Calu3 (cell line): ENCODE measurements around the gene SCML1. TPM values are rescaled to one million over a fixed set of nuclear protein-coding genes. Genes with fewer than 3 reads are reported as not detected.

Experiments used
- BruUV-seq: library from RNA; stranded (reverse); fragments of 400-500 nt; replicated peaks from 2 replicates; lab custom pipeline; 2021; lab: Mats Ljungman, UMichigan
- CTCF ChIA-PET: fragments of 300-600 bp; sonication (Branson Sonifier 250); formaldehyde crosslinking; loops from one replicate; lab custom pipeline; 2022; ENCODE audit warnings: antibody characterized with exemption; lab: Charles Lee
- DNase-seq: peaks from one replicate; pipeline ENCODE4 v3.0.0; 2022
- H3K27ac Mint-ChIP-seq: one replicate; pipeline ENCODE4 v1.8.0; 2022; ENCODE audit warnings: mixed read lengths; ENCODE audit not compliant: unreplicated experiment
- H3K27me3 Mint-ChIP-seq: one replicate; pipeline ENCODE4 v1.8.0; 2022; ENCODE audit warnings: mixed read lengths; ENCODE audit not compliant: unreplicated experiment
- H3K36me3 Mint-ChIP-seq: one replicate; pipeline ENCODE4 v1.8.0; 2022; ENCODE audit warnings: mild to moderate bottlenecking, moderate library complexity, mixed read lengths; ENCODE audit not compliant: insufficient read depth, unreplicated experiment
- H3K4me1 Mint-ChIP-seq: one replicate; pipeline ENCODE4 v1.8.0; 2022; ENCODE audit warnings: mild to moderate bottlenecking, low read depth, mixed read lengths; ENCODE audit not compliant: unreplicated experiment
- H3K4me3 Mint-ChIP-seq: one replicate; pipeline ENCODE4 v1.8.0; 2022; ENCODE audit warnings: mild to moderate bottlenecking, low read depth, moderate library complexity, mixed read lengths; ENCODE audit not compliant: unreplicated experiment
- H3K9me3 Mint-ChIP-seq: one replicate; pipeline ENCODE4 v1.8.0; 2022; ENCODE audit warnings: low read depth, mixed read lengths; ENCODE audit not compliant: unreplicated experiment
- CTCF ChIP-seq: fragments of 200-600 bp; IDR thresholded peaks from one replicate; pipeline ENCODE4 v1.8.0; 2022; ENCODE audit warnings: antibody characterized with exemption; ENCODE audit not compliant: unreplicated experiment
- intact Hi-C: fragments of 100-400 bp; cut with micrococcal nuclease; formaldehyde crosslinking; loops from one replicate; pipeline ENCODE4 v1.10.0; 2022; ENCODE audit not compliant: unreplicated experiment
- total RNA-seq: library from RNA; stranded (reverse); gene quantifications from 2 replicates; pipeline ENCODE4 v1.2.3, GENCODE V29; 2022

SCML1 gene
- total RNA-seq, 1 experiment from 2014 or later, result 14.4 TPM

- Mint-ChIP-seq H3K9me3 (no peaks in the 10 kb centered on the region), H3K27me3 (no peaks in the 10 kb centered on the region), H3K27ac (no peak overlapping the region), H3K4me1 (peaks cover 17% of the 10 kb centered on the region), H3K36me3 (peaks cover 29% of the 10 kb centered on the region), H3K4me3 (no peak overlapping the region)
- CTCF ChIA-PET, result interaction anchor here (0.7 kb wide), 1 partner anchor 57 kb away, joined by 3 read pairs; no protein-coding TSS in a partner anchor
- intact Hi-C loops, result loop anchor here (10.0 kb wide), 1 partner anchor 134 kb away; no protein-coding TSS in a partner anchor
- DNase-seq, result no peak
- BruUV-seq, result no TSS peak
- TF ChIP-seq CTCF, result no peak
These were observed 3.8 kb downstream of the SCML1 start for GRCh38 chrX:17741123-17741511.

DNA sequence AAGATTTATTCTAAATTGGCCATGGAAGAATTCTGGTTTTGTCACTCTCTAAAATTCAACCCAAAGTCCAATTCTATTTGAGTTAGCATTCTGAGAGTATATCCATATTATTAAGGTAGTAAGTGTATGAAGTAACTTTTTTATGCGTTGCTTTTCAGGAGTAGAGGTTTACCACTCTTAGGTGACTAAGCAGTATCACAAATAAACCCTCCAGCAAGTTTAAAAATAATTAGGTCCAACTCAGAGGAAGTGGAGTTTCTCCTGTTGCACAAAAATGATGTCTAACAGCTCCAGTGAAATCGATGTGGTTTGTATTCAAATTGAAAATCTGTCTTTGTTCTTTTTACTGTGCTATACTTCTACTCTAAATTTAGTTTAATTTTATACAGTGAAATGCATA lies 6.6 kb downstream of the SCML1 start:
- CTCF ChIA-PET, result interaction anchor here (0.6 kb wide), 1 partner anchor 942 kb away, joined by 4 read pairs; no protein-coding TSS in a partner anchor
- no TSS peak for BruUV-seq
- Mint-ChIP-seq H3K9me3 (no peaks in the 10 kb centered on the region), H3K27ac (no peak overlapping the region), H3K36me3 (peaks cover 6% of the 10 kb centered on the region), H3K4me3 (no peak overlapping the region), H3K27me3 (no peaks in the 10 kb centered on the region), H3K4me1 (peaks cover 25% of the 10 kb centered on the region)
- DNase-seq, result no peak
- TF ChIP-seq CTCF, result no peak
- intact Hi-C loops, result loop anchor here (2.0 to 10.0 kb wide), 2 partner anchors 131 to 467 kb away; no protein-coding TSS in a partner anchor

GRCh38 chrX:17744896-17745523 lies 7.7 kb downstream of the SCML1 start:
- no peaks in the 10 kb centered on the region for H3K9me3 Mint-ChIP-seq
- intact Hi-C loops, result loop anchor here (2.0 to 10.0 kb wide), 2 partner anchors 130 to 466 kb away; no protein-coding TSS in a partner anchor

DNA sequence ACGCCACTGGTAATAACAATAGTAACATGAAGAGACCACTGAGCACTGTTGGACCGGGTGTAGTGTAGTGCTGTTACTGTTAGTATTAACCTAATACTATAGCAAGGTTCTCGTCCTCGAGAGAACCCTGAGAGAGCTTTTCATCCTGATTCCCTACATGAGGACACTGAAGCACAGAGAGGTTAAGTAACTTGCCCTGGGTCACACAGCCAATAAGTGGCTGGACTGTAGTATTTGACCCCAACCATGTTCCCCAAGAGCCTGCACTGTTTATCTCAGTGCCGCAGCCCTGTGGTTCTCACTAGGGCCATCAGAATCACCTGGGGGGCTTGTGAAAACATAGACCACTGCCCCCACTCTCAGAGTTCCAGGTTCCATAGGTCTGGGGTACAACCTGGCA lies 10.4 kb downstream of the SCML1 start:
- CTCF ChIA-PET, result no interaction called here
- H3K9me3 Mint-ChIP-seq, result no peaks in the 10 kb centered on the region
- peaks cover 18% of the 10 kb centered on the region for H3K4me1 Mint-ChIP-seq
- intact Hi-C loops, result loop anchor here (10.0 kb wide), 1 partner anchor 127 kb away; no protein-coding TSS in a partner anchor
- no peak overlapping the region for H3K27ac Mint-ChIP-seq
- no TSS peak for BruUV-seq
- no peak for TF ChIP-seq CTCF
- no peaks in the 10 kb centered on the region for H3K36me3 Mint-ChIP-seq
- no peaks in the 10 kb centered on the region for H3K27me3 Mint-ChIP-seq
- no peak for DNase-seq
- H3K4me3 Mint-ChIP-seq, result no peak overlapping the region

More at GRCh38 chrX:17744896-17745523, 7.7 kb downstream of the SCML1 start:
- Mint-ChIP-seq H3K4me3 (peak overlapping the region; percentile 12), H3K27me3 (no peaks in the 10 kb centered on the region), H3K4me1 (peaks cover 18% of the 10 kb centered on the region), H3K27ac (no peak overlapping the region), H3K36me3 (no peaks in the 10 kb centered on the region)
- TF ChIP-seq CTCF, result peak; percentile 17
- no TSS peak for BruUV-seq
- no peak for DNase-seq
- CTCF ChIA-PET, result interaction anchor here (0.7 kb wide), 1 partner anchor 633 kb away, joined by 4 read pairs; no protein-coding TSS in a partner anchor
